Testis (tissue), 3 donors: Measurements from ENCODE around the gene SUSD1. TPM values are rescaled to one million over a fixed set of nuclear protein-coding genes. Genes with fewer than 3 reads are reported as not detected.

Experiments
- DNase-seq: peaks from one replicate; pipeline ENCODE4 v3.0.0-alpha.2; 2019
- H3K27ac ChIP-seq, 2 donors: fragments of 200-600 bp; sonication (generic); one replicate each; pipeline ENCODE4 v1.5.1; 2019
- H3K27me3 ChIP-seq: fragments of 200-600 bp; sonication (generic); one replicate; pipeline ENCODE4 v1.5.1; 2019
- H3K36me3 ChIP-seq: fragments of 200-600 bp; sonication (generic); one replicate; pipeline ENCODE4 v1.5.1; 2017; ENCODE audit warnings: low read depth; ENCODE audit errors: missing control alignments
- H3K4me1 ChIP-seq: fragments of 200-600 bp; sonication (generic); one replicate; pipeline ENCODE4 v1.5.1; 2019
- H3K4me3 ChIP-seq, 2 donors: fragments of 200-600 bp; sonication (generic); one replicate each; pipeline ENCODE4 v1.5.1; 2017 to 2019
- H3K9me3 ChIP-seq: fragments of 200-600 bp; sonication (generic); one replicate; pipeline ENCODE4 v1.5.1; 2017
- POLR2A ChIP-seq: fragments of 450-650 bp; IDR thresholded peaks from one replicate; pipeline ENCODE4 v1.6.1; 2017; ENCODE audit warnings: antibody characterized with exemption, mild to moderate bottlenecking, moderate library complexity
- WGBS, 2 donors: methylation state at CpG; one replicate each; pipeline ENCODE4 v1.1.5; 2018; 5-methylcytosine and 5-hydroxymethylcytosine counted together
- intact Hi-C: fragments of 100-400 bp; cut with DNase I; formaldehyde crosslinking; loops from one replicate; pipeline ENCODE4 v1.15.1; 2023; ENCODE audit warnings: low total_unique reads
- polyA plus RNA-seq: library from polyadenylated mRNA; stranded (reverse); fragments of 350-450 nt; fragmentation: Illumina TruSeq; extraction: RNeasy Lipid Tissue Mini Kit (QIAGEN cat#74804); gene quantifications from one replicate; pipeline ENCODE4 v1.2.3, GENCODE V29; 2014; ENCODE audit warnings: low read depth, low replicate concordance; ENCODE audit not compliant: insufficient read depth
- total RNA-seq, 2 donors: library from RNA; depleted of rRNA; stranded (reverse); fragments of >200 nt; gene quantifications; one replicate each; pipeline ENCODE4 v1.2.3, GENCODE V29; 2016
- TF ChIP-seq, protein P1 (sequence below), 3 experiments: fragments of 450-650 bp in 2 of 3; fragments of 200-600 bp in 1 of 3; sonication (generic) in 1 of 3; IDR thresholded peaks; one replicate each; pipeline ENCODE4 v1.5.1; 2016 to 2019; ENCODE audit warnings: antibody characterized with exemption in 3 of 3, mild to moderate bottlenecking in 2 of 3, moderate library complexity in 1 of 3

Gene SUSD1
- total and polyA plus RNA-seq, 3 donors from 2014 or later, result 12.7 to 39.1 (median 28.0) TPM

- TF ChIP-seq, protein P1, sequence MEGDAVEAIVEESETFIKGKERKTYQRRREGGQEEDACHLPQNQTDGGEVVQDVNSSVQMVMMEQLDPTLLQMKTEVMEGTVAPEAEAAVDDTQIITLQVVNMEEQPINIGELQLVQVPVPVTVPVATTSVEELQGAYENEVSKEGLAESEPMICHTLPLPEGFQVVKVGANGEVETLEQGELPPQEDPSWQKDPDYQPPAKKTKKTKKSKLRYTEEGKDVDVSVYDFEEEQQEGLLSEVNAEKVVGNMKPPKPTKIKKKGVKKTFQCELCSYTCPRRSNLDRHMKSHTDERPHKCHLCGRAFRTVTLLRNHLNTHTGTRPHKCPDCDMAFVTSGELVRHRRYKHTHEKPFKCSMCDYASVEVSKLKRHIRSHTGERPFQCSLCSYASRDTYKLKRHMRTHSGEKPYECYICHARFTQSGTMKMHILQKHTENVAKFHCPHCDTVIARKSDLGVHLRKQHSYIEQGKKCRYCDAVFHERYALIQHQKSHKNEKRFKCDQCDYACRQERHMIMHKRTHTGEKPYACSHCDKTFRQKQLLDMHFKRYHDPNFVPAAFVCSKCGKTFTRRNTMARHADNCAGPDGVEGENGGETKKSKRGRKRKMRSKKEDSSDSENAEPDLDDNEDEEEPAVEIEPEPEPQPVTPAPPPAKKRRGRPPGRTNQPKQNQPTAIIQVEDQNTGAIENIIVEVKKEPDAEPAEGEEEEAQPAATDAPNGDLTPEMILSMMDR (IDR thresholded peaks at IDR 0.05), result no peak
- DNase-seq, result no peak
- Histone ChIP-seq H3K27me3 (no peaks in the 10 kb centered on the region), H3K4me1 (no peaks in the 10 kb centered on the region), H3K9me3 (no peaks in the 10 kb centered on the region), H3K36me3 (no peaks in the 10 kb centered on the region), H3K27ac (no peak overlapping the region), H3K4me3 (no peak overlapping the region)
- intact Hi-C loops, result no loop called here
- 57 to 61% methylated on average over 3 of the region's 3 CpGs for WGBS, 2 donors
Observed at GRCh38 chr9:112029921-112030444, 145.1 kb downstream of the SUSD1 start.

GRCh38 chr9:112028242-112029221 is 146.6 kb downstream of the SUSD1 start:
- Histone ChIP-seq H3K9me3 (no peaks in the 10 kb centered on the region), H3K36me3 (no peaks in the 10 kb centered on the region), H3K27ac (no peak overlapping the region), H3K27me3 (no peaks in the 10 kb centered on the region), H3K4me1 (no peaks in the 10 kb centered on the region), H3K4me3 (no peak overlapping the region)
- WGBS, 2 donors, result 89 to 93% methylated on average over 13 of the region's 13 CpGs
- intact Hi-C loops, result no loop called here
- no peak for TF ChIP-seq POLR2A
- TF ChIP-seq, protein P1 (IDR thresholded peaks at IDR 0.05), result no peak
- no peak for DNase-seq

- Histone ChIP-seq H3K27me3 (no peaks in the 10 kb centered on the region), H3K9me3 (no peaks in the 10 kb centered on the region), H3K36me3 (no peaks in the 10 kb centered on the region), H3K27ac (no peak overlapping the region), H3K4me3 (no peak overlapping the region), H3K4me1 (no peaks in the 10 kb centered on the region)
- intact Hi-C loops, result no loop called here
- DNase-seq, result no peak
- no peak for TF ChIP-seq POLR2A
- TF ChIP-seq, protein P1 (IDR thresholded peaks at IDR 0.05), result no peak
- WGBS, 2 donors, result 91 to 96% methylated on average over 3 of the region's 3 CpGs
Observed at GRCh38 chr9:112025850-112026249, 149.2 kb downstream of the SUSD1 start.

DNA sequence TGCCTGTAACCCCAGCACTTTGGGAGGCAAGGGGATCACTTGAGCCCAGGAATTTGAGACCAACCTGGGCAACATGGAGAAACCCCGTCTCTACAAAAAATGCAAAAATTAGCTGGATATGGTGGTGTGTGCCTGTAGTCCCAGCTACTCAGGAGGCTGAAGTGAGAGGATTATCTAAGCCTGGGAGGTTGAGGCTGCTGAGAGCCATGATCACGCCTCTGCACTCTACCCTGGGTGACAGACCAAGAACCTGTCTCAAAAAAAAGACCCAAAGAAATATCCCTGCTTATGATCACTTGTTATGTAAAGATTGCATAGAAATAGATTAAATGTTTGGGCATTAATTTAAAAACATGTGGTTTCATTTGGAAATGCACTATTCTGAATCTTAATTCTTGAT is 153.4 kb downstream of the SUSD1 start:
- no peaks in the 10 kb centered on the region for H3K27me3 ChIP-seq
- no peaks in the 10 kb centered on the region for H3K36me3 ChIP-seq
- DNase-seq, result no peak
- no peak overlapping the region for H3K27ac ChIP-seq
- WGBS, 2 donors, result 89 to 100% methylated on average over 2 of the region's 2 CpGs
- intact Hi-C loops, result no loop called here
- no peaks in the 10 kb centered on the region for H3K9me3 ChIP-seq
- H3K4me1 ChIP-seq, result no peaks in the 10 kb centered on the region
- TF ChIP-seq POLR2A, result no peak
- TF ChIP-seq, protein P1 (IDR thresholded peaks at IDR 0.05), result no peak
- no peak overlapping the region for H3K4me3 ChIP-seq
